HG02938 (cell line): ENCODE results near the gene RPTOR.
"Not testable (repeated sequence)": the region's sequence is repeated elsewhere in the genome, so short reads cannot be mapped to it uniquely, and the experiment has no call there.

ENCODE experiments used
- ATAC-seq: cut with Tn5 transposase; IDR thresholded peaks from one replicate; pipeline ENCODE4 v1.9.1; 2021; ENCODE audit warnings: mild to moderate bottlenecking, moderate library complexity; ENCODE audit not compliant: unreplicated experiment

The RPTOR gene

DNA sequence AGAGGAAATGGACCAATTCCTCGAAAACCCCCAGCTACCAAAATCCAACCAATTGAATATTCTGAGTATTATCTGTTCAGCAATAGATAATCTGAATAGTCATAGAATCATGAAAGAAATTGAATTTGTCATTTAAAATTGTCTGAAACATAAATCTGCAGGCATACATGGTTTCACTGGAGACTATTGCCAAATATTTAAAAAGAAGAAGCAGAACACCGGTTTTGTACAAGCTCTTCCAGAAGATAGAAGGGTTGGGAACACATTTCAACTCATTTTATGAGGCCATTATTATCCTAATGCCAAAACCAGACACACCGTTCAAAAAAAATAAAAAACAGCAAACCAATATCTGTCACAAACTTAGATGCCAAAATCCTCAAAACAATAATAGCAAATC, 195.5 kb downstream of the RPTOR start:
- no peak for ATAC-seq

DNA sequence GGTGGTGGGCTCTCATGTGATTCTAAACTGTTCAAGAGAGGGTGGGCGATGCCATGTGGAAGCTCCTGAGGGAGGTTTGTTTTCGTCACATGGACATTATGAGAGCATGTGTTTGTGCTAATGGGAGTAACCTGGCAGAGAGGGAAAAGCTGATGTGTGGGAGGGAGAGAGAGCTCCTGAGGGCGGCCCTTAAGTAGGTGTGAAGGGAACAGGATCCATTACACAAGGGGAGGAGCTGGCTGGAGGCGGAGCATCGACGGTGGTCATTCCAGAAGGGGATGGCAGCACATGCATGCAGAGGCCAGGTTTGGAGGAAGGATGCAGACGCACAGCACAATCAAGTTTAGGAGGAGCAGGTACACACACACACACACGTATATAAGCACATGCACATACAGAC, 197.5 kb downstream of the RPTOR start:
- no peak for ATAC-seq

DNA sequence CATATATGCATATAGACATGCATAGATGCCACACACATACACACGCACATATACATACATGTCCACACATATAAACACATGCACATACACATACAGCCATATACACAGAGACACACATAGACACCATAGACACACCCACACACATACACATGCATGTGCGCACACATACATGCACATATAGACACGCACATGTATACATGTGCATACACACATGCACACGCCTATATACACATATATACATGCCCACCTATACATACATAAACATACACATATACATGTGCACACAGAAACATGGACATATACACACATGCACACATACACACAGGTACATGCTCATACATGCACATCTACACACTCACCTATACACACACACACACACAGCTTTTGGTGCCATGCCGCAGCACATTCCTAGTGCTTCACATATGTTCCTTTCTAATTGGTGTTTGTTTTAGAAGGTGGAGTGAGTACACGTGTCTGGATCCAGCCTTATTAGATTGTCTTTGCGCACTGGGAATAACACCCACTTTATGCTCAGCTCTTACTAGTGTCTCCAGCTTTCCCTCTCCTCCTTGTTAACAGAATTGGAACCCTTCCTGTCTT, 198.0 kb downstream of the RPTOR start:
- ATAC-seq = no peak

DNA sequence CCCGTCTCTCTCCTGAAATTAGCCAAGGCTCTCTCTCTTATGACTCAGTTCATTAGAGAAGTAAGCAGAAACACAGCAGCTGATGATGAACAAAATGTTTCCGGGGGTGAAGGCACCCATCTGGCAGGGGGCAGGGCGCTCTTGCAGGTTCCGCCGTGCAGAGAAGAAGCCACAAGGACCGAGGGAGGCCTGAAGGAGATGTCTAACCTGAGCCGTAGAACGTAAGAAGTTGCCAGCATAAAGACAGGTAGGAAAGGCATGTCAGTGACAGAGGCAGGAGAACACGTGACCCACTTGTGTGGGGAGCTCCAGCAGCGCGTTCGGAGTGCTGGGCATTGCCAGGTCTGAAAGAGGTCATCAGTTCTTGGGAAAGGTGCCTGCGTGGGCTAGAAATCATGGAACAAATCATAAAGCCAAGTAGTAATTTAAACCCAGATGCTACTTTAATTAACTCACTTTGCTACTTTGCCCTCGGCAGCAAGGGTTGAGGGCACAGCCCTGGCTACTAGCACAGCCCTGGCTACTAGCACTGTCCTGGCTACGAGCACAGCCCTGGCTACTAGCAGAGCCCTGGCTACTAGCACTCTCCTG, 198.6 kb downstream of the RPTOR start:
- ATAC-seq = no peak

DNA sequence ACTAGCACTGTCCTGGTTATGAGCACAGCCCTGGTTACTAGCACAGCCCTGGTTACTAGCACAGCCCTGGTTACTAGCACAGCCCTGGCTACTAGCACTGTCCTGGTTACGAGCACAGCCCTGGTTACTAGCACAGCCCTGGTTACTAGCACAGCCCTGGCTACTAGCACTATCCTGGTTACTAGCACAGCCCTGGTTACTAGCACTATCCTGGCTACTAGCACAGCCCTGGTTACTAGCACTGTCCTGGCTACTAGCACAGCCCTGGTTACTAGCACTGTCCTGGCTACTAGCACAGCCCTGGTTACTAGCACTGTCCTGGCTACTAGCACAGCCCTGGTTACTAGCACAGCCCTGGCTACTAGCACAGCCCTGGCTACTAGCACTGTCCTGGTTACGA, 199.3 kb downstream of the RPTOR start:
- not testable (repeated sequence) for ATAC-seq

DNA sequence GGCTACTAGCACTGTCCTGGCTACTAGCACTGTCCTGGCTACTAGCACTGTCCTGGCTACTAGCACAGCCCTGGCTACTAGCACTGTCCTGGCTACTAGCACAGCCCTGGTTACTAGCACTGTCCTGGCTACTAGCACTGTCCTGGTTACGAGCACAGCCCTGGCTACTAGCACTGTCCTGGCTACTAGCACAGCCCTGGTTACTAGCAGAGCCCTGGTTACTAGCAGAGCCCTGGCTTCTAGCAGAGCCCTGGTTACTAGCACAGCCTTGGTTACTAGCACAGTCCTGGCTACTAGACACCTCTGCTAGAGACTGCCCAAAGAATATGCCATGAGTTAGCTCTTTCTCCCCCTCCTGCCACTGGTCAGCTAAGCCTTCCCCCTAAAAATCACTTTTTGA, 200.1 kb downstream of the RPTOR start:
- not testable (repeated sequence) for ATAC-seq

DNA sequence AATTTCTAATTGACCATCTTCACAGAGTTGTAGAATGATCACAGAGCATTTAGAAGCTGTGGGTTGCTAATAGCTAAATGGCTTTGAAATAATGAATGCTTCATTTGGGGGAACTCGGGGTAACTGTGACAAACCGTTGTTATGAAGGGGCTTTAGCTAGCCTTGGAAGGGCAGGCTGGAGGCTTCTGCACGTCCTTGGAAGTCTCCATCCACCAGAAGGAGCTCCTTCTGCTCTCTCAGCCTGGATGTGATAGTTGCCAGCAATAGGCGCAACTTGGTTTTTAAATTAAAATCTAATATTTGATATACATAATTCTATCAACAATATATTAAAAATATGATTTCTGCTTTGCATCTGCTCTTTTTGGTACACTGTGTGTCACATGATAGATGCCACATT, 200.5 kb downstream of the RPTOR start:
- no peak for ATAC-seq

DNA sequence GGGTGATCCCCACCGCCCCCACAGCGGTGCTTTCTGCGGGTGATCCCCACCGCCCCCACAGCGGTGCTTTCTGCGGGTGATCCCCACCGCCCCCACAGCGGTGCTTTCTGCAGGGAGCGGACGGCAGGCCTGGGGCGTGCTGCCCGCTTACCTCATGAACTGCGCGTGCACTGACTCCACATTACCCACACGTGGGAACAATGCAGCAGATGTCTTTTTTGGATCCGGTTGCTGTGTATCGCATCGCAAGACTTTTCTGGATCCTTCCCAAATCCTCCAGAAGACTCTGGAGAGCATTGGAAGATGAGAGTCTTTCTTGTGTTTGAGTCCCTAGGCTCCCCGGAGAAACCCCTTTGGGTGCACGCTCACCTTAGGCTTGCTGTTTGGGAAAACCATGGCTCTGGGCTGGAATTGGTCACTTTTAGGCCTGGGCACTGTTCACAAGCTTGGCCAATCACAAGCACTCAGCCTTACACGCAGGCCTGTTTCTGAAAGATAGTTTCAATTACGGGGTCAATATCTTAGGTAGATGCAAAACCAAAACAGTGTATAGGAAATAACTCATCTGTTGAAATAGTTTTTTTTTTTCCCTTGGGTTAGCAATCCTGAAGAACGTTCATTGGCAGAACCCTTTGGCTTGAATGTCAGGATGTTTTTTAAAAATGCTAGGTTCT, 201.8 kb downstream of the RPTOR start:
- ATAC-seq = no peak

DNA sequence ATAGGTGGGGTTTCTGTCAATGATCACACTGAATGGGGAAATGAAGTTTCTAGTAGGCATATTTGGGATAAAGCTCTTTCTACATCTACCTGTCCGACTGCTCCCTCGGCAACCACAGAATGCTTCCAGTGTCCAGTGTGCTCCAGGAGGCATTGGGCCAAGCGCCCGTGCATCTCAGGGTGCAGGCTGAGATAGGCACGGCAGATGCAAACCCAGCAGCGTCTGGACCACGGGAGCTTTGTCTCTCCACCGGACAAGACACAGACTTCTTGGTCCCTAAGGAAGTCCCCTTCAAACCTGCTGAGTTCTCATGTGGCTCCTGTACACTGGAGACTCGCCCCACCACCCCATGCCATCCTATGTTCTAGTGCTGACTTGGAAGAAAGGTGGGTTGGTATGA, 202.8 kb downstream of the RPTOR start:
- ATAC-seq = no peak

DNA sequence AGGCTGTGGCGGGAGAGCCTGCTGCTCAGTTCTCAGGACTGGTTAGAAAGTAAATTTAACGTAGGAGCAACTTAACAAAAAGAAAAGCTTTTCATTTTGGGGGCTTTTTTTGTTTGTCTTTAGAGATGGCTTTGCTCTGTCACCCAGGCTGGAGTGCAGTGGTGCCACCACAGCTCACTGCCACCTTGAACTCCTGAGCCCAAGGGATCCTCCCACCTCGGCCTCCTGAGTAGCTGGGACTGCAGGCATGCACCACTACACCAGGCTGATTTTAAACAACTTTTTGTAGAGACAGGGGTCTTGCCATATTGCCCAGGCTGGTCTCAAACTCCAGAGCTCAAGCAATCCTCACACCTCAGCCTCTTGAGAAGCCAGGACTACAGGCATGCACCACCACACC, 205.0 kb downstream of the RPTOR start:
- ATAC-seq = no peak

DNA sequence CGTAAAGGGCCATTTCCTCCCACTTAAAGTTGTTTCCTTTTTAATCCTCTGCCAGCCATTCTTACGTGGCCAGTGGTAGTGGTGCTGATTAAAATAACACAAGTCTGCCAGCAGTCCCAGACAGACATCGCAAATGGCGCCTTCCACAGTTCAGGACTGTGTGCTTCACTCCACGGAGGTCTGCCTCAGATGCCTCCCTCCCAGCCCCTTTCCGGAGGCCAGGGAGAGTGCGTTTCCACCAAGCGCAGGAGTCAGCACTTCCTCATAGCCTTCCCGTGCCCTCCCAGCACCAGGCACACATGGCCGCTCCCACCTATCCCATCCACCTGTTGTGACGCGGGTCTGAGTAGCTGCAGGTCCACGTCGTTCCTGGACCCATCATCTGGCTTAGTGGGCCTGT, 205.6 kb downstream of the RPTOR start:
- ATAC-seq = no peak

DNA sequence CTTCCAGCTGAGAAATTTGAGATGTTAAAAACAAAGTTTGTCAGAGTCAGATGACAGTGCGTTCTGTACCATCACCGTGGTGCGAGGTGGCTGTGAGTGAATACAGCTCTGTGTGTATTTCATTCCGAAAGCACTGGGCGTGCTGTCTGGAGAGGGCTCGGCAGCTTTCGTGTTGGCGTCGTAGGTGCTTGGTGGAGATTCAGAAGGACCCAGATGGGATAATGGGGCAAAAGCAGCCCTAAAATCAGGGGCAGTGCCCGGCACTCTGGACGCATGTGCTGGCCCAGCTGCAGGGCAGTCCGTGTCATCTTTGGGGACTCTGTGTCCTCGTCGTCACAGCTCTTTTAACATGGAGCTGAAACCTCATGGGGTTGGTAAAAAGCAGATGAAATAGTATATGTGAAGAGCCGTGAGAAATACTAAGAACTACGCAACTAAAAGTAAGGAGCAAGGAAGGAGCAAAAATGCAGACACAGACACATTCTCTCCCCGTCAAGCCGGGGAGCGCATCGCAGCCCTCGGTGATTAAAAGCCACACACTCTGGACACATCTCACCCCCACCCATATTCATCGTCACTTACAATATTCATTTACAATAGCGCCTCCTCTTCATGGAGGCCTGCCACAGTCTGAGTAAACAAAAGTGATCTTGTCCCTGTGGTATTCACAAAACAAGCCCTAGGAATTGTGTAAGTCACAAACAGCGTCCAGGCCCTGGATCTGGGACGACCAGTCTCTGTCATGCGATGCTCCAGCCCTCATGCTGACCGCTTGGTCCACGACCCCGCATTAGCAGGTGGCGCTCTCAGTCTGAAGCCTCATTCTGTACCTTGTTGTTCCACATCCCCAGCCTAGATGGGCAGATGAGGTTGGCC, 206.7 kb downstream of the RPTOR start:
- no peak for ATAC-seq

DNA sequence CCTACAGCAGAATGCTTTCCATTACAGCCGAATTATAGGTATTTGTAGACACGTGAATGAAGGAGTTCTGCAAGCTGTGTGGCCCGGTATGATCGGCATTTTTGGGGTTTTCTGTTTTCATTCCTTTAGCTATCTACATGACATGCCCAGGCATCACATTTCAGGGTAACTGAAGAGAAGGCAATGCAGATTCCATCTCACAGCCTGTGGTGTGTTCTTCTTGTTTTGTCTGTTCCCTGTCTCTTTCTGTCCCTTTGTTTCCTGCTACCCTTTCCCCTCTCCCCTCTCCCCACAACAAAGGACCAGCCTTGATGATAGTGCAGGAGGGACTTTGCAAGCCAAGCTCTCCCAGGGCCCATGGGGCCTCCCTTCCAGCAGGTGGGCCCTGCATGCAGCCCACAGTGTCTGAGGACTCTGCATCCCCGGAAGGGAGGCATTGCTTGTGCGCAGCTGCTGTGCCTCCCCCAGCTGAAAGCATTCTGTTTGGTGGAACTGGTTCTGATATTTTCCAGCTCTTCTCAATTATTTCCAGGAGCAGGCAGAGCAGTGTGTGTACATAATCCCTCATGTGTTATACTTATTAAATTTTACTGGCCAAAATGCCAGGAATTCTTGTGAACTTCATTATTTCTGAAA, 207.4 kb downstream of the RPTOR start:
- ATAC-seq = no peak

DNA sequence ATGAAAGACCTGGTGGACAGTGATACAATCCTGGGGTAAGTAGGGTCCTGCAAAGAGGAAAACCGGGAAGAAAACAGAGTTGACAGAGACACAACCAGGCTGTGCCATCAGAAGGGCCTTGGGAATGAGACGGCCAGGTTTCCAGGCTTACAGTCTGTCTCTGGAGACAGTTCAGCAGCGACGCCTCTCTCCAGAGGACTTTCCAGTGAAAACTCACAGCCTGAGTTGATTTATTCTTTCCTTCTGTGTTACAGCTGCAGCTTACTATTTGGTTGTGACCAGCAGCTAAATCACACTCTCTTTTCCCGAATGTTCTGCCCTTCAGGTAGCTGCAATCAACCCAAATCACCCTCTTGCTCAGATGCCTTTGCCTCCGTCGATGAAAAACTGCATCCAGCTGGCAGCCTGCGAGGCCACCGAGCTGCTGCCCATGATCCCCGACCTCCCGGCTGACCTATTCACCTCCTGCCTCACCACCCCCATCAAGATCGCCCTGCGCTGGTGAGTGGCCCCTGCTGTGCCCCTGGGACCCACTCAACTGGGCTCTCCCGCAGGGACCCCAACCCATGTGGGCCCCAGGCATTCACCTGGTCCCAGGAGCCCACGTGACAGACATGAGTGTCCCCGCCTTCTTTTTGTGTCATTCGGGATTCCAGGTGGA, 209.2 kb downstream of the RPTOR start:
- no peak for ATAC-seq

DNA sequence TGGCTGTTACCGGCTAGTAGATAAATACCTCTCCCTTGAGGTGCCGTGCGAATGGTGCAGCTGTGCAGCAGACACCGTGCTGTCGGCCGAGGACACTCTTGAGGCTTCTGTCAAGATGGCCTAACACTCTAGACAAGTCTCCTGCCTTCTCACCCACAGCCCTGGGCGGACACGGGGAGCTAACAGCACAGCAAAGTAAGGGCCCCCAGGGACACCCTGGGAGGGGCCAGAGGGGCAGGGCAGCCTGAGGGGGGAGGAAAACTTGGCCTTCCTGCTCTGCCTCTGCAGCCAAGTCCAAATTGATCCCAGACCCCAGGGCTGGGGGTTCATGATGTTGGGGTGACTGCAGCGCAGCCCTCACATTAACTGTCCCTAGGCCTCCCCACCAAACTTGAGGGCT, 210.2 kb downstream of the RPTOR start:
- no peak for ATAC-seq

DNA sequence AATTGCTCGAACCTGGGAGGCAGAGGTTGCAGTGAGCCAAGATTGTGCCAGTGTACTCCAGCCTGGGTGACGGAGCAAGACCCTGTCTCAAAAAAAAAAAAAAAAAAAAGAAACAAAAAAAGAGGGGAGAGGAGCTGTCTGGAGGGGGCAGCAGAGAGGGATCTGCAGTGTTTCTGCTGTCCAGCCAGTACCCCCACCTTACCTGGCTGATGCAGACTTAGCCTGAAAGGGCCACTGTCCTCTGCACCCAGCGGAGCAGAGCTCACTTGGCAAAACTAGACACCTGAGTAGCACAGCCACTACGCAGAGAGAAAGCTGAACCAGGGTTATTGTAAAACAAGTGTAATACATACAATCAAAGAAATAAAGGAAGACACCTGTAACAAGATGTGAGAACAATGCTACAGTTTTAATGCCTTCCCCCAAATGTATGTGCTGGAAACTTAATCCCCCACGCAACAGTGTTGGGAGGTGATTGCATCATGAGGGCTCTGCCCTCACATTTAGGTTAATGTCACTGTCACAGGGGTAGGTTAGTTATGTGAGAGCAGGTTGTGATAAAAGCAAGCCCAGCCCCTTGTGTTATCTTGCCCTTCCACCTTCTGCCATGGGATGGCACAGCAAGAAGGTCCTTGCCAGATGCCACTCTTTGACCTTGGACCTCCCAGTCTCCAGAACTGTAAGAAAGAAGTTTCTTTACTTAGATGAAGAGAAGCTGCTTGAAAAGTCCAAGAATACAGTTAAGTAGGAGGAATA, 211.2 kb downstream of the RPTOR start:
- no peak for ATAC-seq

DNA sequence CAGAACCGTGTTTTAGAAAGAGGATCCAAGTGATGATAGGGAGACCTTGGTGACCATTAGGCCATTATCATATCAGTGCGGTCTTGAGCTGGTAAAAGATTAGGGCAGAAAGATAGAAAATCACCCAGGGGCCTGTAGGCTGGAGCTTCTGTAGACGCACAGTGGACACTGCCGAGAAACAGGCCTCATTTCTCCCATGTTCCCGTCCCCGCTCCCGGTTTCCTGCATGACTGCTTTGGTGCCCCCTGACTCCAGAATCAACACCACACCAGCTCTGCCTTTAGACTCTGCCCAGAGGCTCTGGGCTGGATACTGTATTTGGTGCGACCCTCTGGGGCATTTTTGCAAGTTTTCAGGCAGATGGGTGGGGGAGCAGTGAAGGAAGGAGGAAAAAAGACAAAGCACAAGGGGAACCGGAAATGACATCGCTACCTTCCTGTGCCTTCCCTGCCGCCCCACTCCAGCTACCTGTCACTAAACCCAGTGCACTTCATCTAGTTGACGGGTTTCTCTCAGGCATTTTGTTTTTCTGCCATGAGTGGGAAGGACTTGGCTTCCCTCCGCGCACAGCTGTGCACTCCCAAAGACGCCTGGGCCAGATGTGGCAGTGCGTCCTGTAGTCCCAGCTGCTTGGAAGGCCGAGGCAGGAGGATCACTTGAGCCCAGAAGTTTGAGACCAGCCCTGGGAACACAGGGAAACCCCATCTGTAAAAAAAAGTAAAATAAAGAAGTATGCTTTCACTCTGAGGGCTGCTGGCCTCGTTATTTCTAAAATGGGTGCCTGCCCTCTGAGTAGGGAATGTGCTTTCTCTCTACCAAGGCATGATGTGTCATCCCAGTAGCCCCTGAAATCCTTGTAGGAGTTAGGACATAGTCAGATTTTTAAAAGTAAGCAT, 214.1 kb downstream of the RPTOR start:
- ATAC-seq = no peak

DNA sequence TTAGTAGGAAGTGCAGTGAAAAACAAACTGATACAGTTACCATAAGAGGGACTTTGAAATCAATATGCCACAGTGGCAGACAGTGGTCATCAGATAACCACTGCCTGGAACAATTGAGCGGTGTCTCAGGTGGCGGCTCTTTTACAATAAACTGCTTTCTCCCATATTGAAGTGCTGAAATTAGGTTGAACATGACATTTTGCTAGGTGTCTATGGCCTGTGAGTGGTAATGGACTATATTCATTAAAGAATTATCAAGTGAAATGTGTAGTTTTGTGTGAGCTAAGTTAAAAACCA, 214.7 kb downstream of the RPTOR start:
- ATAC-seq = no peak

DNA sequence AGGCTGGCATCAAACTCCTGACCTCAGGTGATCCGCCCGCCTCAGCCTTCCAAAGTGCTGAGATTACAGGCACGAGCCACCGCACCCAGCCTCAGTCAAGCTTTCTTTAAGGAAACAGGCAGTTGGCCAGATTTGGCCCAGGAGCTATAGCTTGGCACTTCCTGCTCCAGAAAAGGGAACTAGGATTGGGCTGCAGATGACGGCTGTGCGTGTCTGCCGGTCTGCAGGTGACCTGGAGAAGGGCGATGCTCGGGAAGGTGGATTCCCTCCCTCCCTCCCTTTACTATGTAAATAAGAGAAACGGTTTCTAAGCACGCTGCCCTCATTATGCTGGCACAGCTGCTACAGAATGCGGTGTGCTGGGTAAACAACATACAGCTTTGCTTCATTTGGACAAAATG, 215.9 kb downstream of the RPTOR start:
- no peak for ATAC-seq
